HepG2 (cell line): Measurements from ENCODE around the gene GOT2. TPM values are rescaled to one million over a fixed set of nuclear protein-coding genes. Genes with fewer than 3 reads are reported as not detected.

Experiments
- BHLHE40 ChIP-seq: IDR thresholded peaks from 2 replicates; pipeline ENCODE4 v1.6.1; 2011; ENCODE audit warnings: low read length, improper control_type of control experiment
- EED ChIP-seq: sonication (generic); formaldehyde crosslinking; IDR thresholded peaks from 2 replicates; pipeline ENCODE4 v1.5.0; 2020; ENCODE audit warnings: mild to moderate bottlenecking, missing genetic modification reagents
- EHMT2 ChIP-seq: fragments of 200-600 bp; sonication (generic); IDR thresholded peaks from 2 replicates; pipeline ENCODE4 v1.7.0; 2017; ENCODE audit warnings: antibody characterized with exemption, low read depth, low read length, borderline replicate concordance
- ELF3 ChIP-seq: IDR thresholded peaks from 2 replicates; pipeline ENCODE4 v1.6.1; 2016; ENCODE audit warnings: missing genetic modification reagents, missing compliant biosample characterization
- FUBP1 ChIP-seq: sonication (generic); formaldehyde crosslinking; IDR thresholded peaks from 2 replicates; pipeline ENCODE4 v1.5.1; 2020; ENCODE audit warnings: missing genetic modification reagents, mild to moderate bottlenecking, borderline replicate concordance
- GATAD2A ChIP-seq: IDR thresholded peaks from 2 replicates; pipeline ENCODE4 v1.6.1; 2016
- HNRNPUL1 ChIP-seq: fragments of 200-400 bp; formaldehyde crosslinking; IDR thresholded peaks from 2 replicates; pipeline ENCODE4 v1.6.1; 2017; ENCODE audit warnings: low read depth, mild to moderate bottlenecking, low read length, moderate library complexity
- KDM3A ChIP-seq: IDR thresholded peaks from 2 replicates; pipeline ENCODE4 v1.6.1; 2018; ENCODE audit warnings: low read depth, missing compliant biosample characterization
- MLX ChIP-seq: IDR thresholded peaks from 2 replicates; pipeline ENCODE4 v1.6.1; 2016
- PHF20 ChIP-seq: sonication (generic); formaldehyde crosslinking; IDR thresholded peaks from 2 replicates; pipeline ENCODE4 v1.5.0; 2020; ENCODE audit warnings: mild to moderate bottlenecking, missing genetic modification reagents
- POLR2AphosphoS5 ChIP-seq: IDR thresholded peaks from 2 replicates; pipeline ENCODE4 v1.6.1; 2012; ENCODE audit warnings: low read depth, low read length
- SMARCC2 ChIP-seq: fragments of 450-650 bp; IDR thresholded peaks from 2 replicates; pipeline ENCODE4 v1.6.1; 2017; ENCODE audit warnings: antibody characterized with exemption, mild to moderate bottlenecking
- SOX13 ChIP-seq, 3 experiments: fragments of 450-650 bp in 1 of 3; sonication (generic) in 1 of 3; formaldehyde crosslinking in 1 of 3; IDR thresholded peaks in 2 of 3; conservative IDR thresholded peaks in 1 of 3; 2 replicates each; pipeline versions ENCODE4 v1.5.0 to v1.6.1; 2016 to 2020; ENCODE audit warnings: antibody characterized with exemption in 1 of 3, mild to moderate bottlenecking in 1 of 3, missing compliant biosample characterization in 1 of 3, missing genetic modification reagents in 1 of 3, moderate library complexity in 1 of 3
- TBL1XR1 ChIP-seq: fragments of 150-350 bp; IDR thresholded peaks from 2 replicates; pipeline ENCODE4 v1.6.1; 2014; ENCODE audit warnings: borderline replicate concordance, low read length; ENCODE audit not compliant: partially characterized antibody
- TP53 ChIP-seq: sonication (generic); formaldehyde crosslinking; conservative IDR thresholded peaks from 2 replicates; pipeline ENCODE4 v1.4.0; 2020; ENCODE audit warnings: missing genetic modification reagents
- ZBTB1 ChIP-seq: sonication (generic); formaldehyde crosslinking; IDR thresholded peaks from 2 replicates; pipeline ENCODE4 v1.4.0; 2020; ENCODE audit warnings: missing genetic modification reagents, borderline replicate concordance
- ZBTB10 ChIP-seq: sonication (generic); formaldehyde crosslinking; IDR thresholded peaks from 2 replicates; pipeline ENCODE4 v1.4.0; 2020; ENCODE audit warnings: missing genetic modification reagents, borderline replicate concordance
- ZNF782 ChIP-seq: sonication (generic); formaldehyde crosslinking; IDR thresholded peaks from 2 replicates; pipeline ENCODE4 v1.4.0; 2020; ENCODE audit warnings: missing genetic modification reagents, mild to moderate bottlenecking, borderline replicate concordance
- ZNF891 ChIP-seq: sonication (generic); formaldehyde crosslinking; IDR thresholded peaks from 2 replicates; pipeline ENCODE4 v1.5.0; 2020; ENCODE audit warnings: mild to moderate bottlenecking, missing genetic modification reagents
- polyA plus RNA-seq, 8 experiments: library from polyadenylated mRNA; depleted of rRNA in 3 of 8; stranded (reverse) in 7 of 8; unstranded in 1 of 8; fragments of >200 nt; fragmentation: Illumina TruSeq in 4 of 8; extraction: Trizol in 4 of 8; gene quantifications; 2 replicates each; pipeline versions ENCODE4 v1.2.1 to v1.2.3, GENCODE V29; 2011 to 2016; ENCODE audit warnings: low read depth in 4 of 8, missing spikeins in 1 of 8, mixed read lengths in 1 of 8; ENCODE audit not compliant: insufficient read depth in 1 of 8
- total RNA-seq, 5 experiments: library from RNA; depleted of rRNA; stranded (reverse); fragments of >200 nt; fragmentation: Illumina TruSeq; extraction: Trizol; gene quantifications; 2 replicates each; pipeline ENCODE4 v1.2.3, GENCODE V29; 2016; ENCODE audit warnings: low read depth in 1 of 5
- TF ChIP-seq, protein P1 (sequence below): sonication (generic); formaldehyde crosslinking; IDR thresholded peaks from 2 replicates; pipeline ENCODE4 v1.8.1; 2023; ENCODE audit warnings: mild to moderate bottlenecking, missing genetic modification reagents
- TF ChIP-seq, protein P2 (sequence below): sonication (generic); formaldehyde crosslinking; IDR thresholded peaks from 2 replicates; pipeline ENCODE4 v1.4.0; 2020; ENCODE audit warnings: missing genetic modification reagents; ENCODE audit errors: not compliant biosample characterization
- TF ChIP-seq, protein P3 (sequence below), 2 experiments: fragments of 450-650 bp in 1 of 2; sonication (generic) in 1 of 2; formaldehyde crosslinking; IDR thresholded peaks; 2 replicates each; pipeline versions ENCODE4 v1.5.0 to v1.8.0; 2020 to 2022; ENCODE audit warnings: mild to moderate bottlenecking in 1 of 2, missing genetic modification reagents in 1 of 2

GOT2 gene
- total and polyA plus RNA-seq, 2 of the 13 experiments (the other 11 are each of a cell fraction or from before 2014, with no cell fraction given), result 32.6 to 121 TPM

DNA sequence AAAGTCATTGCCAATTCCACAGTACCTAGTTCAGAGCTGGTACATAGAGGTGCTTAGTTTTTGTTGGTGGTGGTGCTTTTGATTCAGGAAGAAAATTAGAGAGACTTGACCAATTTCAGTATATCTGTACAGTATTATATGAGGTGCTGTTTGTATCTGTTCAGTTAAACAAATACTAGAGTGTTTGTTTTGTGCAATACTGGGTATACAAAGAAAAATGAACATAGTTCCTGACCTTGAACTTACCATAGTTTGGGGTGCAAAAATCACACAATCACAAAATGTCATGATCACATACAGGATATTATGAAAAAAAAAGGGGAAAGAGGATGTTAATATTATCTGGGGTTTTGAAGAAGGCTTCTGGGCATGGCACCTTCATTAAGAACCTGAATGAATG, 39.8 kb upstream of the GOT2 start (continued):
- TF ChIP-seq FUBP1 (CRISPR knock-in tag) (no peak), ELF3 (CRISPR knock-in tag) (0 out of 2 replicates have a peak, but pooled peaks have one; percentile 35), ZBTB10 (CRISPR knock-in tag) (peak; percentile 94), POLR2AphosphoS5 (no peak), ZNF782 (CRISPR knock-in tag) (no peak), SOX13 (IDR thresholded peaks at IDR 0.05) (no peak), SOX13 (CRISPR knock-in tag; conservative IDR thresholded peaks at IDR 0.05 in 1 of 2, IDR thresholded peaks at IDR 0.05 in 1 of 2) (peak in 1 of 2 experiments; percentile 79; a peak in 2 of 4 replicates), EHMT2 (no peak), TBL1XR1 (peak; percentile 80), PHF20 (CRISPR knock-in tag) (no peak), HNRNPUL1 (no peak), GATAD2A (CRISPR knock-in tag) (peak; percentile 92), KDM3A (CRISPR knock-in tag) (no peak), MLX (CRISPR knock-in tag) (no peak), ZNF891 (CRISPR knock-in tag) (no peak), SMARCC2 (no peak), TP53 (CRISPR knock-in tag) (no peak), EED (CRISPR knock-in tag) (no peak), BHLHE40 (no peak), ZBTB1 (CRISPR knock-in tag) (no peak)
- TF ChIP-seq, protein P1, sequence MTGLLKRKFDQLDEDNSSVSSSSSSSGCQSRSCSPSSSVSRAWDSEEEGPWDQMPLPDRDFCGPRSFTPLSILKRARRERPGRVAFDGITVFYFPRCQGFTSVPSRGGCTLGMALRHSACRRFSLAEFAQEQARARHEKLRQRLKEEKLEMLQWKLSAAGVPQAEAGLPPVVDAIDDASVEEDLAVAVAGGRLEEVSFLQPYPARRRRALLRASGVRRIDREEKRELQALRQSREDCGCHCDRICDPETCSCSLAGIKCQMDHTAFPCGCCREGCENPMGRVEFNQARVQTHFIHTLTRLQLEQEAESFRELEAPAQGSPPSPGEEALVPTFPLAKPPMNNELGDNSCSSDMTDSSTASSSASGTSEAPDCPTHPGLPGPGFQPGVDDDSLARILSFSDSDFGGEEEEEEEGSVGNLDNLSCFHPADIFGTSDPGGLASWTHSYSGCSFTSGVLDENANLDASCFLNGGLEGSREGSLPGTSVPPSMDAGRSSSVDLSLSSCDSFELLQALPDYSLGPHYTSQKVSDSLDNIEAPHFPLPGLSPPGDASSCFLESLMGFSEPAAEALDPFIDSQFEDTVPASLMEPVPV (CRISPR knock-in tag), result no peak
- TF ChIP-seq, protein P2, sequence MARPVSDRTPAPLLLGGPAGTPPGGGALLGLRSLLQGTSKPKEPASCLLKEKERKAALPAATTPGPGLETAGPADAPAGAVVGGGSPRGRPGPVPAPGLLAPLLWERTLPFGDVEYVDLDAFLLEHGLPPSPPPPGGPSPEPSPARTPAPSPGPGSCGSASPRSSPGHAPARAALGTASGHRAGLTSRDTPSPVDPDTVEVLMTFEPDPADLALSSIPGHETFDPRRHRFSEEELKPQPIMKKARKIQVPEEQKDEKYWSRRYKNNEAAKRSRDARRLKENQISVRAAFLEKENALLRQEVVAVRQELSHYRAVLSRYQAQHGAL (CRISPR knock-in tag), result no peak
- TF ChIP-seq, protein P3, sequence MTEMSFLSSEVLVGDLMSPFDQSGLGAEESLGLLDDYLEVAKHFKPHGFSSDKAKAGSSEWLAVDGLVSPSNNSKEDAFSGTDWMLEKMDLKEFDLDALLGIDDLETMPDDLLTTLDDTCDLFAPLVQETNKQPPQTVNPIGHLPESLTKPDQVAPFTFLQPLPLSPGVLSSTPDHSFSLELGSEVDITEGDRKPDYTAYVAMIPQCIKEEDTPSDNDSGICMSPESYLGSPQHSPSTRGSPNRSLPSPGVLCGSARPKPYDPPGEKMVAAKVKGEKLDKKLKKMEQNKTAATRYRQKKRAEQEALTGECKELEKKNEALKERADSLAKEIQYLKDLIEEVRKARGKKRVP (CRISPR knock-in tag; IDR thresholded peaks at IDR 0.05), result peak in 1 of 2 experiments; percentile 37; a peak in 1 of 4 replicates
